ENCODE results near the gene CPE.

Gene CPE

DNA sequence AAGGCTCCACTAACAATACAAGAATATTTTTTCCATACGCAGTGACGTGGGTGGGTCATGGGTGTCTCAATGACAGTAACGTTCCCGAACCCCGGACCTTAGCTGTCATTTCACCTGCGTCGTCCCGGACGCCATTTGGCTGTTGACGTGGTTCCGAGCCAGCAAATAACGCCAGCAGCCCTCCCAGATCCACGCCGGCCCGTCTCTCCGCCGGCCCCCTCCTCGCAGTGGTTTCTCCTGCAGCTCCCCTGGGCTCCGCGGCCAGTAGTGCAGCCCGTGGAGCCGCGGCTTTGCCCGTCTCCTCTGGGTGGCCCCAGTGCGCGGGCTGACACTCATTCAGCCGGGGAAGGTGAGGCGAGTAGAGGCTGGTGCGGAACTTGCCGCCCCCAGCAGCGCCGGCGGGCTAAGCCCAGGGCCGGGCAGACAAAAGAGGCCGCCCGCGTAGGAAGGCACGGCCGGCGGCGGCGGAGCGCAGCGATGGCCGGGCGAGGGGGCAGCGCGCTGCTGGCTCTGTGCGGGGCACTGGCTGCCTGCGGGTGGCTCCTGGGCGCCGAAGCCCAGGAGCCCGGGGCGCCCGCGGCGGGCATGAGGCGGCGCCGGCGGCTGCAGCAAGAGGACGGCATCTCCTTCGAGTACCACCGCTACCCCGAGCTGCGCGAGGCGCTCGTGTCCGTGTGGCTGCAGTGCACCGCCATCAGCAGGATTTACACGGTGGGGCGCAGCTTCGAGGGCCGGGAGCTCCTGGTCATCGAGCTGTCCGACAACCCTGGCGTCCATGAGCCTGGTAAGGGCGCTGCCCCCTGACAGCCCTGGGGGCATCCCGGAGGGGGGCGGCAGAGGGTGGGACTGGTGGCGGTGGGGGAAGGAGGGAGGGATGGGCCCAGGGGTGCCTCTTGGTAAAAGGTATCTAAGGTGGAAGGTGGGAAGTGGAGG, at the start of gene CPE:
Gene CPE, plus strand, starts transcription at position 264 of the 933 bp plus-strand sequence. Its CDS starts 214 bp downstream, at position 478.
- CTCF ChIA-PET, result interaction anchor here (1.1 to 2.1 kb wide), 2 partner anchors 9 to 13 kb away, joined by 4 read pairs; no protein-coding TSS in a partner anchor
- peak; percentile 55 for DNase-seq (ENCODE audit: extremely low spot score)
- TF ChIP-seq CTCF (IDR thresholded peaks at IDR 0.05; ENCODE audit: control extremely low read depth, extremely low read depth, low read depth, missing control alignments), result no peak
- POLR2A ChIA-PET, result no interaction called here

GRCh38 chr4:165330071-165330470, 48.7 kb upstream of the CPE start:
- no peak for TF ChIP-seq CTCF (IDR thresholded peaks at IDR 0.05; ENCODE audit: control extremely low read depth, extremely low read depth, low read depth, missing control alignments)
- DNase-seq (ENCODE audit: extremely low spot score), result no peak
- POLR2A ChIA-PET, result no interaction called here
- CTCF ChIA-PET, result interaction anchor here (2.4 kb wide), 1 partner anchor 199 kb away, joined by 7 read pairs; no protein-coding TSS in a partner anchor

- POLR2A ChIA-PET, result no interaction called here
Measured at GRCh38 chr4:165330666-165331065, 48.1 kb upstream of the CPE start.

DNA sequence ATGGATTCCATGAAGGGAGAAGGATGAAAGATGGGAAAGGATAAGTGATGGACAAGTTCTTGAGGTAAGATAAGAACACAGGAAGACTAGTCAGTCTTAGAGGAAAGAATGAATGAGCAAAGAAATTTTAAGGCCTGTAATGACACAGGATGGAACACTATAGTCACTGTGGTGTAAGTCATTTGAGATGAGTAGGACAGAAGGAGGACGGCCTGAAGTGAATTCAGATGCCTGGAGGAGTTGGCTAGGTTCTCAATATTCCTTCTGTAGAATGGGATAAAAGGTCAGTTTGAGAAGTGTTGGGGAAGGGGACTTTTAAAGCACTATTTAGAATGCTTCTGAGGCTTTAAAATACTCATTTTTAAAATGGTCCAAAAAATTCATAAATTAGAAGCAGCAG, 47.4 kb upstream of the CPE start:
- DNase-seq (ENCODE audit: extremely low spot score), result no peak
- ChIA-PET CTCF (interaction anchor here (2.4 kb wide), 1 partner anchor 200 kb away, joined by 7 read pairs; no protein-coding TSS in a partner anchor), POLR2A (no interaction called here)
- no peak for TF ChIP-seq CTCF (IDR thresholded peaks at IDR 0.05; ENCODE audit: control extremely low read depth, extremely low read depth, low read depth, missing control alignments)

More at GRCh38 chr4:165330666-165331065, 48.1 kb upstream of the CPE start:
- TF ChIP-seq CTCF (IDR thresholded peaks at IDR 0.05; ENCODE audit: control extremely low read depth, extremely low read depth, low read depth, missing control alignments), result no peak
- no peak for DNase-seq (ENCODE audit: extremely low spot score)
- CTCF ChIA-PET, result interaction anchor here (2.4 kb wide), 1 partner anchor 199 kb away, joined by 7 read pairs; no protein-coding TSS in a partner anchor

DNA sequence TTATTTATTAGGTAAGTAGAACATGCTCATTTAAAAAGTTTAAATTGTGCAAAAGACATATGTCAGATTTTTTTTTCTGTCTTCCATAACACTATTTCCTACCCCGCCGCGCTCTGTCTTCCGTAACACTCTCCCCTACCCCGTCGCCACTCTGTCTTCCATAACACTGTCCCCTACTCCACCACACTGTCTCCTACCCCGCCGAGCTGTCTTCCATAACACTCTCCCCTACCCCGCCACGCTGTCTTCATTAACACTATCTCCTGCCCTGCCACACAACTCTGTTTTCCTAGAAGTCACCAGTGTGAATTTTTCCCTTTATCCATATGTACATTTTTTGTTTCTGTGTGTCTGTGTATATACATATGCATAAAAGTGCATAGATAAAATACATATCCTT, 47.0 kb upstream of the CPE start:
- no peak for DNase-seq (ENCODE audit: extremely low spot score)
- ChIA-PET POLR2A (no interaction called here), CTCF (interaction anchor here (0.6 kb wide), 1 partner anchor 201 kb away, joined by 3 read pairs; no protein-coding TSS in a partner anchor)
- TF ChIP-seq CTCF (IDR thresholded peaks at IDR 0.05; ENCODE audit: control extremely low read depth, extremely low read depth, low read depth, missing control alignments), result no peak

DNA sequence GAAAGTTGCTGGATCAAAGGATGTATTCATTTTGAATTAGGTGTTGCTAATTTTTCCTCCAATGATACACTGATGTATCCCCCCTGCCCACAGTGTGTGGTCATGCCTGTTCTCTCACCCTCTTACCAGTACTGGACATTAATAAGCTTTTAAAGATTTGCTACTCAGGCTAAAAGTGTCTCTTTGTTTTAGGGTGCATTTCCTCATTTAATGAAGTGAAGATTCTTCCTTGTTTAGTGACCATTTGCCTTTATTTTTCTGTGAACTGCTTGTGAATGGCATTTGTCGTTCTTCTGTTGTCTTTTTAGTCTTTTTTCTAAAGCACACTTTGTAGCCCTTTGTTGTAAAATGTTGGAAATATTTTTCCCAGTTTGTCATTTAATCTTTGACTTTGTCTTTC, 46.3 kb upstream of the CPE start:
- CTCF ChIA-PET, result interaction anchor here (0.6 to 2.7 kb wide), 3 partner anchors 201 to 219 kb away, joined by 3 to 9 read pairs (median 6); partner anchors contain the start of gene TMEM192

More for the DNA sequence above, 46.3 kb upstream of the CPE start:
- POLR2A ChIA-PET, result no interaction called here
- no peak for DNase-seq (ENCODE audit: extremely low spot score)
- TF ChIP-seq CTCF (IDR thresholded peaks at IDR 0.05; ENCODE audit: control extremely low read depth, extremely low read depth, low read depth, missing control alignments), result no peak
